GM21529 (cell line): ENCODE results near the gene CDCP2.

Source experiments
- ATAC-seq: cut with Tn5 transposase; IDR thresholded peaks from one replicate; pipeline ENCODE4 v1.9.1; 2021; ENCODE audit not compliant: unreplicated experiment

The CDCP2 gene

DNA sequence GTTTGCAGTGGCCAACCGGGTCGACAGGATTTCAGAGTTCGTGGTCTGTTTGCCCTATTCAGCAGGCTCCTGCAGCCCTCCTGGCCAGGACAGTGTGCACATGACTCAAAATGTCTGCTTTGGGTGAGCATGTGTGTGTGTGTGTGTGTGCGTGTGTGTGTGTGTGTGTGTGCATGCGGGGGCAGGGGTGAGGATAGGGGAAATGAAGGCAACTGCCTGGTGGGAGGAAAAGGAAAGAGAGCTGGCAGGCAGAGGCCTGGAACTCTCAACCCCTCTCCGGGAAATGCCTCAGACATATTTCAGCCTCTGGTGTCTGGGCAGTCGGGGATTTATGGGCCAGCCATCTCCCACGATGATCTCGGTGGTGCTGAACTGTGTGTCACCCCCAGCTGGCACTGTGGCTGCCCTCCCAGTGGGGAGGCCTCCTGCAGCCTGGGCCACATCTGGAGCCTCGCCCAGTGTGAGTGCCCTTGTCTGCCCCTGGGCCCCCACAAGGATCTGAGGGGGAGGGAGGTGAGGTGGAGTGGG is 15.2 kb downstream of the CDCP2 start:
- no peak for ATAC-seq

DNA sequence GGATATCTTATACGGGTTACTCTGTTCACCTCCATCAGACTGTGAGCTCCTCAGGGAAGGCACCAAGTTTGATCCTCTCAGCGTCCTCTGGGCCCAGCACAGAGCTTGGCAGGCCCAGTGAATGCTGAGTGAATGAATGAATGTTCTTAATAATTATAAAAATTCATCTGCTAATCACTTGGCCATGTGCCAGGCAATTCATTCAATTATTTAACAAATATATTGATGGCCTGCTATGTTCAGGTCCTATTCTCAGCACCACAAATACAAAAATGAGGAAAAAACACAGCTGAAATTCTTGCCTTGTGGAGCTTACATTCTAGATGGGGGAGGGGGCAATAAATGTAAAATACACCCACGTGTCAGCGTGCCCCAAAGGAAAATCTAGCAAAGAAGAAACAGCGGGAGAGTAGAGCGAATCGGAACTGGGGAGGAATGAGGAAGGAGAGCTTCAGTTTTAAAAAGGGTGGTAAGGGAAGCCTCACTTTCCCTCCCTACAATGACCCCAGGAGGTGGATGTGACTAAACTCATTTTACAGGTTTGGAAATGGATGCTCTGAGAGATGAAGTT is 15.8 kb downstream of the CDCP2 start:
- no peak for ATAC-seq

DNA sequence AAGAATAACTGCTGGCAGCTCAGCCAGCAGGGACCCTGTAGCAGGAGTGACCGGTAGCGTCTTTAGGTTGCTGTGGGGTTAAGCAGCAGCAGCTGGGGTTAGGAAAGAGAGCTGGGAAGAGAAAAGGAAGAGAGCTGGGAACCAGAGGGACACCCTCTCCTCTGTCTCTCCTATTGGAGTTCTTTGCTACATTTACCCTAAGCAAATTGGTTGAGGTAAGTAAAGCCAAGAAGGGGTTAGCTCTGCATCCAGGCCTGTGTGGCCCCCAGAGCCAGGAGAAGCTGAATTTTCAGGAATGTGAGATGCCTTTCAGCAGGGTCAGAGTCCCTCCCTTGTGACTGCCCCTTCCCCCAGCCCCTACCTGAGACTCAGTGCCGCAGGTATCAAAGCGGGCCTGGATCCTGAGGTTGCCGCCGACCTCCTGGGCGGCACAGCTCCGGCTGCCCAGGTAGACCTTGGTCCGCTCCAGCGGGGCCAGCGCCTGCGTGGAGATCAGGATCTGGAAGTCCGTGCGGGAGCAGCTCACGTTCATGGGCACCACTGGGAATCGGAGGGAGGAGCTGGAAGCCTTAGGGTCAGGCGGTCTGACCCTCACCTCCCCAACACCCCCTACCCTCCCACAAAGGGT is 16.4 kb downstream of the CDCP2 start:
- ATAC-seq, result no peak

DNA sequence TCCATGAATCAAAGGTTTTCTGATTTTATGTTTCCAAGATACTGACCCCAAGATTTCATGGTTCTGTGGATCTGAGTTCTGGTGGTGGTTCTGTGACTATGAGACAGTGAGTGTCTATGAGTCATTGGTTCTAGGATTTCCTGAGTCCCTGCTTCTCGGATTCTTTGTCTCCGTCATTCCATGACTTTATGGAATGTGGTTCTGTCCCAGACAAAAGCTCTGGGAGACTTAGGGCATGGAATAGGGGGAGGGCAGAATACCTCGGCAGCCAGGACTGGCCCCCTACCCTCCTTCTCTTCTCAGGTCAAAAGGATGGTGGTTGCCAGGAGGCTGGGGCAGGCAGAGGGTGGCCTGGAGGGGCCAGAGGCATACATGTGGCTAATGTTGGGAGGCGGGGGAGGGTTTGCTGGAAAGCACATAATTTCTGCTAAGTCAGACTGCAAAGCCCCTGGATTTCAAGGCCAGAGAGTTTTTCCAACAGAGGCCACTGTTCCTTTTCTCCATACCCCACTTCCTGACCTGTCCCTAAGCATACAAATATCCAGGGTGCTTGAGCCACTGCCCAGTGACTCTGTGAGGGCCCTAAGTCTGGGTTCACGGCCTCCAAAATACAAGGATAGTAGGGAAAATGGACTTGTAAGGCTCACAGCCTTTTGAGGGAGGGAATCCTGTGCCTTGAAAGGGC is 17.2 kb downstream of the CDCP2 start:
- ATAC-seq, result no peak

DNA sequence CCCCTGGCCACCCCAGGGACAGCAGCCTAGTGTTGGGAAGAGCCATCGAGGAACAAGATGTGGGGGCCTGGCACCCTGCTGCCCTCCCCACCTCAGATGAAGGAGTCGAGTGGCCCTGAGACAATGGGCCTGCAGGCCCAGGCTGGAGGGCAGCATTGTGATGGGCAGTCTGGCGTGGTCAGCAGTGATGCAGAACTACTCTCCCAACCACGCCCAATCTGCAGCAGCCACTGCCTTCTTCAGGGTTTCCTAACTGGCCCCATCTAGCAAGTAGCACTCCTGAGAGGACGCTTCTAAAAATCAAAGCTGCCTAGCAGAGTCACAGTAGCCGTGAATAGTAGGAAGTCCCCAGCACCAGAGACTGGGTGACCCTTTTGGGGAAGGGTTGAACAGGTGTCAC is 18.5 kb downstream of the CDCP2 start:
- ATAC-seq, result no peak

DNA sequence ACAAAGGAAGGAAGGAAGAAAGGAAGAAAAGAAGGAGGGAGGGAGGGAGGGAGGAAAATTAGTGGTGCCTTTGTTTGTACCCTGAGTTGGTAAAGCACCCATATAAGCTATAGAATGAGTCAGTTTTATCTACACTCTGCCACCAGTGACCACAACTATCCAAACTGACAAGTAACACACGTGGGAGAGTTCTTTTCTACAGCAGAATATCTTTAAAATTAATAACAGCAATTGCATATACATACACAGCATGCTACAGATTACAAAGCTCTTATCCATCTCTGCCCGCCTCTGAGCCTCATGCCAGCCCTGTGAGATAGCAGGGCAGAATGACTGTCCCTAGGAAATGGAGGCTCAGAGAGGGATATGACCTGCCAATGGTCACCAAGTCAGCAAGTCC is 20.3 kb downstream of the CDCP2 start:
- ATAC-seq, result no peak

DNA sequence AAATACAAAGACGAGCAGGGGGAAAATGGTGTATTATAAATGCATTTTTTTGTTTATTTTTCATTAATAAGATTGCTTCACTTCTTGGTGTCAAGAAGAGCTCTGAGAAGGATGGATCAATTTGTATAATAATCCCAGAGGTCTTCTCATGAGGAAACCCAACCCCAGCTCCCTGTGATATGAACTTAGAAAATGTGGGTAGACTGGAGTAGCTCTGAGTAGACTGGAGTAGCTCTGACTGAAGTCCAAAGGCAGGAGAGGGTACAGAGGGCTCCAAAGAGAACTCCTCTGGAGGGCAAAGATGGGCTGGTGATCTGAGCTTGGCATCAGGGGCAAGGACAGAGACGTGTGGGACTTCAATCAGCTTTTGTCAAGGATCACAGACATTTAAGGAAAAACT is 21.4 kb downstream of the CDCP2 start:
- ATAC-seq, result no peak

DNA sequence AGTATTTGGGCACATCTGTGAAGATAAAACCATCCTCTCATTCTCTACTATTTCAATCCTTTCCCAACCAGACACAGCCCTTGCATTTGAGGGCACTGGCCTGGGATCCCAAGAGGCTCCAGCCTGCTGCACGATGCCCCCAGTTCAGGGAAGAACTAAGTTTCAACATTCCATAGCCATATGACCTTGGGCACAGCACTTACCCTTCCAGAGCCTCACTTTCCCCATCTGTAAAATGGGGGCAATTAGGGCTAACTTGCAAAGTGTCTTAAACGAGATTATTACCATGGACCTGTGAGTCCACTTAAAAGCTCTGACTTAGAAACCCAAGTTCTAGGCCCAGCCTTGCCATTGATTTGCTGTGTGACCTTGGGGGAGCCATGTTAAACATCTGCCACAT is 22.9 kb downstream of the CDCP2 start:
- no peak for ATAC-seq

DNA sequence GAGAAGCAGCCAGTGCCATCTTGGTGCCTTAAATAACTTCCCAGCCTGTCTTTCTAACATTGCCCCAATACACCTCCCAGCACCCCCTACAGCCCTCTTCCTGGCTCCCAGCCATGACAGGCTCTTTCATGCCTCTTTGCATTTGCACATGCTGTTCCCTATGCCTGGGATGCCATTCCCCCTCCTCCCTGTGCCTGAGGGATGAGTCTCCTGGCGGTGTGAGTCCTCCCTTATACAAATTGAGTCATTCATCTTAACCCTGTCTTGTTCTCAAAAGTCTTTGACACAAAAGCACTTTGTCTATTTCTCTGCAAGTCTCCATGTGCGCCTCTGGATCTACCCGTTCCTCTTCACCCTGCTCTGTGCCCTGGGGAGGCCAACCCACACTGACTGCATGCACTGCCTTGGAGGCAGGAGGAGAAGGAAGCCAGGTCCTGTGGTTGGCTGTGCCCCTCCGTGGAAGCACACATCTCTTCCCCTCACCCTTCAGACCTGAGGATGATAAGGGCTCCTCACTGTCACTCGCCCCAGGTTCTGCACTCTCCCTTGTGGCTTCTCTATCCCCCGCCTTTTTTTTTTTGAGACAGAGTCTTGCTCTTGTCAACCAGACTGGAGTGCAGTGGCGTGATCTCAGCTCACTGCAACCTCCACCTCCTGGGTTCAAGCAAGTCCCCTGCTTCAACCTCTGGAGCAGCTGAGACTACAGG is 25.1 kb downstream of the CDCP2 start:
- no peak for ATAC-seq

DNA sequence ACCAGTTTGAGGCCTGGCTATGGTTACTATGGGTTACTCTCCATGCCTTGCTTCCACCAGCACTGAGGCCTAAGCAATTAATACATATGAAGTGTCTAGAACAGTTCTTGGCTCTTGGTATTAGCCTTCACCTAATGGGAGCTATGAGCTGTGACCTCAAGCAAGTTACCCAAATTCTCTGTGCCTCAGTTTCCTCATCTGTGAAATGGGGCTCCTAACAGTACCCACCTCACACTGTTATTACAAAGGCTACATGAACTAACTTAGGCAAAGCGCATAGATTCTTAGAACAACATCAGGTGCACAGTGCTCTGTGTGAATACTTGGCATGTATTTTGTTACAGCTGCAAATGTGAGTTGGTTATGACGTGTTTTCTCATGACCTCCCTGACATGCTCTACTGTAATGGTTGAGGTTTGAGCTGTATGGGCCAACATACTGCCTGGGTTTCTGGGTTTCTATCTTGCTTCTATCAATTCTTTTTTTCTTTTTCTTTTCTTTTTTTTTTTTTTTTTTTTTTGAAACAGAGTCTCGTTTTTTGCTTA is 26.5 kb downstream of the CDCP2 start:
- no peak for ATAC-seq

DNA sequence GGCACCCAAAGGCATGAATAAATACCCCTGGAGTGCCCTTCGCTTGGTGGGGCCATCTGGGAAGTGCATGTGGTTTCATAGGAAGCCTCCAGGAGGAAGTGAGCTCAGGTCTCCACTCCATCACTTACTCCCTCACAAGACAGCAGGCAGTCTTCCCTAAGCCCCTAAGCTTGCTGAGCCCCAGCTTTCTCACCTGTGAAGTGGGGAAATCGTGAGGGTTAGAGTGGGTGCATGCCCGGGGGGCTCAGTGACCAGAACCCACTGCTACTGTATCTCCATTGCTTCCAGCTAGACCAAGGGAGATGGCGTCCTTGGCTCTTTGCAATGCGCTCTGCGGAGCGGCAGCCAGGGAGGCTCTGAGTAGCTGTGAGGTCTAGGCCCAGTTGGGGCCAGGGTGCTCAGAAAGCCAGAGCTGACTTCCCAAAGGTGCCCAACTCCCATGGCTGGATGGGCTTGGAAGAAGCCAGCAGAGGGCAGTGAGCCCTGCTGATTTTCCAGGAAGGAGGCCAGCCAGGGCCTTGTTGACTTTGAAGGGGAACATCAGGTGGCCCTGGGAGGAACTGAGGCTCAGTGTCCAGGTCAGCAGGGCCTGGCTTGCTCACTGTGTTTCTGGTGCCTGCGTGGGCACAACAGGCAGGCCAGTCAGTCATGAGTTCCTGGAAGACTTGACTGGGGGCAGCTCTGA is 27.3 kb downstream of the CDCP2 start:
- no peak for ATAC-seq

DNA sequence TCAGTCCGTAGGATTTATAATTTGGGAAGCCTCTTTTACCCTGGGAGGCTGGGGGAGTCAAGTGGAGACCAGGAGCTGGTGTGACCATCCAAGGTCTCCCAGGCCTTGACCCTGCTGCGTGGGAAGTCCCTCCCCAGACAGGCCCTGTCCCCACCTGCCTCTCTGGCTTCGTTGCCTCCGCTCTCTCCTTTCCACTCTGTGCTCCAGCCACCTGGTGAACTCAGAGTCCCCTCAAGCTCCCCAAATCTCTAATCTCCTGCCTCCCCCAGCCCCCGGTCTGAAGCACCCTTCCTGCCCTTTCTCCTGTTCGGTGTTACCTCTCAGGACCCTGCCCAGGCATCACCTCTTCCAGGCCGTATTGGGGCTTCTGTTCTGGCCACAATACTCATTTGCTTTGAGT is 27.9 kb downstream of the CDCP2 start:
- no peak for ATAC-seq

DNA sequence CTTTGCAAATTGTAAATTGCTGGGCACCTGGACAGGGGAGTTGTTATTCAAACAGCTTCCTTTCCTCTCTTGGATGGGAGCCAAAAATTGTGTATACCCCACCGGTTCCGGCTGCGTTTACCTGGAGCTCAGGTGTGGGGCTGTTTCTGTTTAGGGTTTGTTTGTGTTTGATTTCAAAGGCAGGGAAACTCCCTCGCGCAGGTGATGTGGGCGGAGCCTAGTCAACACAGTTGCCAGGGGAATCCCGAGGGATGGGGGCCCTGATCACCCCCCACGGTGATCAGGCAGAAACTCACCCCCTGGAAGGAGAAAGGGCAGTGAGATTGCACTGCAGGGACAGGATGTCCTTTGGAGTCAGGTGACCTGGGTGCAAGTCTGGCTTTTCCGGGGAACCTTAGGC is 28.3 kb downstream of the CDCP2 start:
- ATAC-seq, result no peak

DNA sequence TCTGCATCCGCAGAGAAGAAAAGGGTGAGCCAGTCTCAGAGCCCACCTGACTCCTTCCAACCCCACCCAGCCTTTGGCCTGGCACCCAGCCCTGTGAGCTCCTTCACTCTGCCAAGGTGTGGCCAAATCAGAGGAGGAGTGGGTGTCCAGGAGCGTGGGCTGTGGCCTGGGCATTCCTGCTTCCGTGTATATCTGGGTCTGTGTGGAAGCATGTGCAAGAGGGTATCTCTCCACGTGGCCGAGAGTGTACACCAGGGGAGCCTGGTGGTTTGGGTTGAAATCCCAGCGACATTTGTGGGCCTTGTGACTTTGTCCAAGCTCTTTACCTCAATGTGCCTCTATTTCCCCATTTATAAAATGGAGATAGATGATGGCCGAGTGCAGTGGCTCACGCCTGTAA is 29.8 kb downstream of the CDCP2 start:
- no peak for ATAC-seq

DNA sequence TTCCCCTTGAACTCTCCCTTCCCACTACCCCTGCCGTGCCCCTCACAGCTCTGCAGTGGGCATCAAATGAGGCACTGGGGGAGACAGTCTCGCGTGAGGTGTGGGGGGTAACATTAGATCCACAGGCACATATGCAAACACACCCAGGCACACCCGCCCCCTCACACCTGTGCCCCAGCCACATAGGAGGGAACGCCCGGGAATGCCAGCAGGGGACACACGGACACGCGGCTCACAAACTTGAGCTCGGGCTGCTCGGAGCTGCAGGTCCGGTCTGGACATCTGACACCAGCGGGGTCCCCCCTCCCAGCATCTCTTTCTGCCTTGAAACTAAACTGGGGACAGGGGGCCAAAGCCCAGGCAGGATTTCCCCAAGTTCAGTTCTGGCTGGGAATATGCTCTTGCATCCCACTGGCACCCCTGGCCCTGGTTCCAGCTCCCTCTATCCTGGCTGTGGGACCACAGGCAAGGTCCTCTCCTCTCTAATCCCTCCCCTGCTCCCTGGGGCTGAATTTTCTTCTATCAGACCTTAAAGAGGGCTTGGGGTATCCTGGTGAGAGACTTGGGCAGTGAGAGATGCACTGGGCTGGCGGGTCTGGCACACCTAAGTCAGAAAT is 30.6 kb downstream of the CDCP2 start:
- no peak for ATAC-seq

DNA sequence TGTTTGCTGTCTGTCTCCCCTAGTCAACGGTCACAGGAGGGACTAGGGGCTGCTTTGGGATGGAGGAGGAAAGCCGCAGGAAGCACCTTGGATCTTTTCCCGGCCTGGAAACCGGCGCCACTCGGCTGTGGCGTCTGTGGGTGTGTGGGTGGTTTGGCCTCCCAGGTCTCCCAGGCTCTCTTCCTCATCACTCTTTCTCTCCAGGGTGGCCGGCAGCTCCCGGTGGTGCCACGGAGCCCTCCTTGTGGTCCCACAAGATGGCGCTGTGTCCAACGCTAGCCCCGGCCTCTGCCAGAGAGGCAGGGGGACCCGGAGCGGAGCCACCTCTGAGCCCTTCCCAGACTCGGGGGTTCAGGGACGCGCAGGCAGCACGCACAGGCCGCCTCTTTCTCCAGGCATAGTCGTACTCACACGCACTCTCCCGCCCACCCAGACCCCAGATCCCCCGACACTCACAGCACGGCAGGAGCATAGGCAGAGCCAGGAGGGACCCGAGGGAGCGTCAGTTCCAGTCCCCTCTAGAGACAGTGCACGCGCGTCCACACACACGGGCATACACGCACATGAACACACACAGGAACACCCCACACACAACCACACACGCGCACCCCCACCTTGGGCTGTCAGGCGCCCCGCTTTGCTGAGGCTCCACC is 31.2 kb downstream of the CDCP2 start:
- ATAC-seq, result no peak

DNA sequence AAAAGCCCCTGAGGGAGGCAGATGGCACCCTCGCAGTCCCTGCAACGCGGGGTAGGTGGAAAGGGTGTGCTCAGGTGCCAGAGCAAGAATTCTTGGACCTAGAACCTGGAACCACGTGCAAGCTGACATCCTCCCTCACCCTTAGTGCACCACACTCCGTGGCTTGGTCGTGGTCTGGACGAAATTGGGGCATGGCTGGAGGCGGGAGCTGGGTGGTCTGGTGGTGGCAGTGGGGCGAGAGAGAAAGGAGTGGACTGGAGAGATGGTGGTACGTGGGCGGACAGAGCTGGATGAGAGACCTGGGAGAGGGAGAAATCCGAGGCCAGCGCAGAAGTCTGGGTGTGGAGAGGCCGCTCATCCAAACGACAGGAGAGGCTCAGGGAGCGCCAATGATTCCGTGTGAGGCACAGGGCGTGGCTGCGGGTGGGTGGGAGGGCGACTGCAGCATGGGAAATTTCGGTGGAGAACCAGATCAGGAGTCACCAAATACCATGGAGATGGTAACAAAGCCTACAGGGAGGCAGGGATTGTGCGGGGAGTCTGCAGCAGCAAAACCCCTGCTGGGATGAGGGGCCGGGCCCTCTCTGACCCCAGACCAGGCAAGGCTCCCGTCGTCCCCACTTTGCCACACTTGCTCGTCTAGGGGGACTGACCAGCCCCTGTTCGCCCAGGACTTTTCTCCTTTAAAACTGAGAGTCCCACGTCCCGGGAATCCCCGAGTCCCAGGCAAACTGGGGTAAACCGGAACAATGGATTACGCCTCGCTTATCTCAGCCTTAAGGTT is 31.9 kb downstream of the CDCP2 start:
- ATAC-seq, result no peak

DNA sequence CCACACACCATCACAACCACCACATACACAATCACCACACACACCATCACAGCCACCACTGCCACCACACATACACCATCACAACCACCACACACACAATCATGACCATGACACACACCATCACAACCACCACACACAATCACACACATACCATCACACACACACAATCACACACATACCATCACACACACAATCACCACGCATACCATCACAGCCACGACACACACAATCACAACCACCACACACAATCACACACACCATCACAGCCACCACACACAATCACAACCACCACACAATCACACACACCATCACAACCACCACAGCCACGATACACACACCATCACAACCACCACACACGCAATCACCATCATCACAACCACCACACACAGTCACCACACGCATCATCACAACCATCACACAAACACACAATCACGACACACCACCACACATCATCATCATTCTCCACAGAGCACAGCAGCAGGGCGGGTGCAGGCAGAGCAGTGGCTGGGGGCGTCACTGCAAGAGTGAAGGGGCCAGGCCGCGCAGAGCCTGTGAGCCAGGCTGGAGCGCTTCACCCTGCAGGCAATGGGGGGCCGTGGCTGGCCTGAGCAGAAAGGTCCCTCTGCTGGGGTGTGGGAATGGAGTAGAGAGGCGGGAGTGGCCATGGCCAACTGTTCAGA is 32.6 kb downstream of the CDCP2 start:
- ATAC-seq, result no peak

DNA sequence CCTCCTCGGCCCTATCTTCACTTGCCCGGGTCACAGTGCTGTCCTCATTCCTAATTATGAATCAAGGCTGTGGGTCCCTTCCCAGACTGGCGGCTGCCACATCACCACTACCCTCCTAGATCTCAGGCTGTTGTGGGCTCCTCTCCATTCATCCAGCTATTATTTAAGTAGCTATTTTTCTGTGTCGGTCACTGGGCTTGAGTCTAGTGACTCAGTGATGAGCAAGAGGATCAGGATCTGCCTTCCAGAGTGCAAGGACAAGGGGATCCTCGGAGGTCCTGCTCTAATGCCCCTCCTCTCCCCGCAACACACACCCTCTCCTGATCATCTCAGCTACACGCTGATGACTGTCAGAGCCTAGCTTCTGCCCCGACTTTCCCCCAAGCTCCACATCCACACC is 34.1 kb downstream of the CDCP2 start:
- no peak for ATAC-seq
